A549 (cell line): ENCODE results near the gene CRYZL1.

Source experiments
- CEBPB ChIP-seq, 2 experiments: fragments of >200 bp in 1 of 2; sonication (Bioruptor Twin) in 1 of 2; formaldehyde crosslinking in 1 of 2; IDR thresholded peaks; 2 replicates each; pipeline ENCODE4 v1.6.1; 2012 to 2016
- CHD2 ChIP-seq: fragments of 150-350 bp; IDR thresholded peaks from 2 replicates; pipeline ENCODE4 v1.6.1; 2014; ENCODE audit warnings: low read length; ENCODE audit not compliant: partially characterized antibody
- KDM1A ChIP-seq: fragments of 200-600 bp; sonication (generic); IDR thresholded peaks from 2 replicates; pipeline ENCODE4 v1.6.1; 2016; ENCODE audit warnings: low read depth, mild to moderate bottlenecking
- MYC ChIP-seq: IDR thresholded peaks from 2 replicates; pipeline ENCODE4 v1.6.1; 2012; ENCODE audit warnings: mild to moderate bottlenecking, inconsistent platforms, low read length, improper control_type of control experiment, borderline replicate concordance
- TF ChIP-seq, protein P1 (sequence below): fragments of >200 bp; sonication (Bioruptor Twin); formaldehyde crosslinking; IDR thresholded peaks from 3 replicates; pipeline ENCODE4 v1.5.1; 2016

DNA sequence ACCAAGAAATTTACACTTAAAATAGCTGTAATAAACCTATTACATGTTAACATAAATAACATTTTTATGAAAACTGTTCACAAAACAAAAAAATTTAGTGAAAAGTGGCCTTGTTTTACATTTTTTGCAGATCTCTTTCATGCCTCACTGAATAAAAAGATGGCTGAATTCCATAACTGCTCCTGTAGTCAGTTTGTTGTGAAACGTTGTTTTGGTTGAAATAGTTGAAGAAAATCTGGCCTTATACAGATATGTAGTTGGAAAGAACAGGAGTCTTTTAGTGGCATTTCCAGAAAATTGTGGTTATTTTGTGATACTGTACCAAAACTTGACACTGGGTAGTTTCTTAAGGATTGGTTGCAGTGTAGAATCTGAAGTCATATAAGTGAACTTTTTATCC, 18.9 kb upstream of the CRYZL1 start:
- TF ChIP-seq CHD2 (no peak), KDM1A (no peak), CEBPB (IDR thresholded peaks at IDR 0.05) (no peak), MYC (no peak)
- TF ChIP-seq, protein P1, sequence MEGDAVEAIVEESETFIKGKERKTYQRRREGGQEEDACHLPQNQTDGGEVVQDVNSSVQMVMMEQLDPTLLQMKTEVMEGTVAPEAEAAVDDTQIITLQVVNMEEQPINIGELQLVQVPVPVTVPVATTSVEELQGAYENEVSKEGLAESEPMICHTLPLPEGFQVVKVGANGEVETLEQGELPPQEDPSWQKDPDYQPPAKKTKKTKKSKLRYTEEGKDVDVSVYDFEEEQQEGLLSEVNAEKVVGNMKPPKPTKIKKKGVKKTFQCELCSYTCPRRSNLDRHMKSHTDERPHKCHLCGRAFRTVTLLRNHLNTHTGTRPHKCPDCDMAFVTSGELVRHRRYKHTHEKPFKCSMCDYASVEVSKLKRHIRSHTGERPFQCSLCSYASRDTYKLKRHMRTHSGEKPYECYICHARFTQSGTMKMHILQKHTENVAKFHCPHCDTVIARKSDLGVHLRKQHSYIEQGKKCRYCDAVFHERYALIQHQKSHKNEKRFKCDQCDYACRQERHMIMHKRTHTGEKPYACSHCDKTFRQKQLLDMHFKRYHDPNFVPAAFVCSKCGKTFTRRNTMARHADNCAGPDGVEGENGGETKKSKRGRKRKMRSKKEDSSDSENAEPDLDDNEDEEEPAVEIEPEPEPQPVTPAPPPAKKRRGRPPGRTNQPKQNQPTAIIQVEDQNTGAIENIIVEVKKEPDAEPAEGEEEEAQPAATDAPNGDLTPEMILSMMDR = no peak
